ENCODE measurements around the gene DKK1.

Gene DKK1

GRCh38 chr10:52316500-52316899 is 2.4 kb downstream of the DKK1 start:
- H3K4me3 ChIP-seq (ENCODE audit: low read depth, low read length), result no peak overlapping the region
- TF ChIP-seq, protein P1, sequence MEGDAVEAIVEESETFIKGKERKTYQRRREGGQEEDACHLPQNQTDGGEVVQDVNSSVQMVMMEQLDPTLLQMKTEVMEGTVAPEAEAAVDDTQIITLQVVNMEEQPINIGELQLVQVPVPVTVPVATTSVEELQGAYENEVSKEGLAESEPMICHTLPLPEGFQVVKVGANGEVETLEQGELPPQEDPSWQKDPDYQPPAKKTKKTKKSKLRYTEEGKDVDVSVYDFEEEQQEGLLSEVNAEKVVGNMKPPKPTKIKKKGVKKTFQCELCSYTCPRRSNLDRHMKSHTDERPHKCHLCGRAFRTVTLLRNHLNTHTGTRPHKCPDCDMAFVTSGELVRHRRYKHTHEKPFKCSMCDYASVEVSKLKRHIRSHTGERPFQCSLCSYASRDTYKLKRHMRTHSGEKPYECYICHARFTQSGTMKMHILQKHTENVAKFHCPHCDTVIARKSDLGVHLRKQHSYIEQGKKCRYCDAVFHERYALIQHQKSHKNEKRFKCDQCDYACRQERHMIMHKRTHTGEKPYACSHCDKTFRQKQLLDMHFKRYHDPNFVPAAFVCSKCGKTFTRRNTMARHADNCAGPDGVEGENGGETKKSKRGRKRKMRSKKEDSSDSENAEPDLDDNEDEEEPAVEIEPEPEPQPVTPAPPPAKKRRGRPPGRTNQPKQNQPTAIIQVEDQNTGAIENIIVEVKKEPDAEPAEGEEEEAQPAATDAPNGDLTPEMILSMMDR (IDR thresholded peaks at IDR 0.05; ENCODE audit: borderline replicate concordance, insufficient read depth, low read depth, low read length), result no peak

GRCh38 chr10:52318136-52318701 is 4.1 kb downstream of the DKK1 start:
- no peak overlapping the region for H3K4me3 ChIP-seq (ENCODE audit: low read depth, low read length)
- TF ChIP-seq, protein P1 (IDR thresholded peaks at IDR 0.05; ENCODE audit: borderline replicate concordance, insufficient read depth, low read depth, low read length), result no peak

DNA sequence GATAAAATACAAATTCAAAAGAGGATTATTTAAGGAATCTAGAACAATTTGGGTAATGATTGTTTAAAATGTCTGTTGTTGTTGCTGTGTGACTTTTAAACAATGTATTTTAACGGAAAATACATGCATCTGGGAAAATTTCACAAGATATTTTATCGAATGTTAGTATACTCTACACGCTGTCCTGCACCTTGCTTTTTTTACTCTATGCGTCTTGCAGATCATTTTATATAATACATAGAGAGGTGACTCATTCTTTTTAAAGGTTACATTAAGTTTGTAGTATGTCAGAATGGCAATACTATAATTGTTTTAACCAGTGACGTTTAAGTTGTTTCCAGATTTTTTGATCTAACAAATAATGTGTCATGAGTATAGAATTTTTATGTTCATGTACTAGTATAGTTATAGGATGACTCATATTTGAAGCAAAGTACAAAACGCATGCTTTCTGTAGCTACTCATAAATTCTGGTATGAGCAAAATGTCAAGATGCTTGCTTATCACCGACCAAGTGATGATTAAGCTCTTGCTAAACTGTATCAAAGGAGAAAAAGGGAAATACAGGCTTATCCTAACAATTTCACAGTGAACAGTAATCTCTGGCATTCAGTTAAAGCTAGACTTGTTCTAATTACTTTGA is 4.9 kb downstream of the DKK1 start:
- TF ChIP-seq, protein P1 (IDR thresholded peaks at IDR 0.05; ENCODE audit: borderline replicate concordance, insufficient read depth, low read depth, low read length), result no peak
- H3K4me3 ChIP-seq (ENCODE audit: low read depth, low read length), result no peak overlapping the region

DNA sequence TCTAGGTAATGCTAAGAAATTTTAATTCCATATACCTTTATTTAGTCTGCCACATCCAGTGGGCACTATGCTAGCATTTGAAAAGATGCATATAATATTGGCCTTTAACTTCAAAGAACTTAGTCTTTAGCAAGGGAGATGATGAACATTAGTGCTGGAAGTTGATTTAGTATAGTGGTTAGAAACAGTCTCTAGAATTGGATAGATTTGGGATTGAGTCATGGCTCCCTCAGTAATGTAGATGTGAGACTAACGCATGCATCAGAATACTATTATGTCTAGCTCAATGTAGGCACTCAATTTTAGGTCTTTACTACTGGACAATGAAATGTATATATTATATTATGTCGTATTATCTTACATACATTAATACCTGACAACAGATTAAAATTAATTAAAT is 5.8 kb downstream of the DKK1 start:
- H3K4me3 ChIP-seq (ENCODE audit: low read depth, low read length), result no peak overlapping the region
- TF ChIP-seq, protein P1 (IDR thresholded peaks at IDR 0.05; ENCODE audit: borderline replicate concordance, insufficient read depth, low read depth, low read length), result no peak

DNA sequence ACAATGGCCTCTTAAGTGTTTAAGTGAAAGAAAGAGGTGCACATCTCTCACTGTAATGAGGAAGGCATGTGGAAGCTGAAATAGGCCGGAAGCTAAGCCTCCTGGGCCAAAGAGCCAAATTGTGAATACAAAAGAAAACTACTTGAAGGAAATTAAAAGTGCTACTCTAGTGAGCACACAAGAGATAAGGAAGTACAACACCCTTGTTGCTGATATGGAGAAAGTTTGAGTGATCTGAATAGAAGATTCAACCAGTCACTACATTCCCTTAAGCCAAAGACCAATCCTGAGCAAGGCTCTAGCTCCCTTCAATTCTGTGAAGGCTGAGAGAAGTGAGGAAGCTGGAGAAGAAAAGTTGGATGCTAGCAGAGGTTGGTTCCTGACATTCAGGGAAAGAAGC is 8.2 kb downstream of the DKK1 start:
- no peak overlapping the region for H3K4me3 ChIP-seq (ENCODE audit: low read depth, low read length)
- TF ChIP-seq, protein P1 (IDR thresholded peaks at IDR 0.05; ENCODE audit: borderline replicate concordance, insufficient read depth, low read depth, low read length), result no peak

DNA sequence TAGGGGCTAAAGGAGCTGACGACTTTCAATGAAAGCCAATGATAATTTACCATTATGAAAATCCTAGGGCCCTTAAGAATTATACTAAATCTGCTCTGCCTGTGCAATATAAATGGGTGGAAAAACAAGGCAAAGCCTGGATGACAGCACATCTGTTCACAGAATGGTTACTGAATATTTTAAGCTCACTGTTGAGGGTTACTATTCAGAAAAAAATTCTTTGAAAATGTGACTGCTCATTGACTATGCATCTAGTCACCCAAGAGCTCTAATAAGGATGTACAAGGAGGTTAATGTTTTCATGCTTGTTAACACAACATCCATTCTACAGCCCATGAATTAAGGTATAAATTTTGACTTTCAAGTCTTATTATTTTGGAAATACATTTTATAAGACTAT is 8.9 kb downstream of the DKK1 start:
- TF ChIP-seq, protein P1 (IDR thresholded peaks at IDR 0.05; ENCODE audit: borderline replicate concordance, insufficient read depth, low read depth, low read length), result no peak
- no peak overlapping the region for H3K4me3 ChIP-seq (ENCODE audit: low read depth, low read length)

DNA sequence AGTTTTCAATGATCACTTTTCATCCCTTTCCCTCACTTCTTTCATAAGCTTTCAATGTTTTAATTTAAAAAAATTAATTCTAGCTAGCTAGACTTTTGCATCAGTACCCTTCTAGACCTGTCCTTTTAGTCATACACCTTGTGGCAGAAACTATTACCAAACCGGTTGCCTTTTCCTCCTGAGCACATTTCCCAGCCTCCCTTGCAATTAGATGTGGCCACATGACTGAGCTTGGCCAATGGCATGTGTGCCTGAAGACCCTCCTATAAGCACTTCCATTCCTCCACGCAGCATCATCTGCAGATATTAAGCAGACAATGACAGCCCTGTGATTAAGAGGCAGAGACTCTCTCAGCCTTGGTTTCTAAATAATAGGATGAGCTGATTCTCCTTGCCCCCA is 12.3 kb downstream of the DKK1 start:
- H3K4me3 ChIP-seq (ENCODE audit: low read depth, low read length), result no peak overlapping the region
- TF ChIP-seq, protein P1 (IDR thresholded peaks at IDR 0.05; ENCODE audit: borderline replicate concordance, insufficient read depth, low read depth, low read length), result no peak

Data from GM12875 (cell line).